Gastrocnemius medialis (tissue), 4 donors: Measurements from ENCODE around the gene GPA33. TPM values are rescaled to one million over a fixed set of nuclear protein-coding genes. Genes with fewer than 3 reads are reported as not detected.

Experiments used
- ATAC-seq, 2 donors: fragments of 150-250 bp; one replicate each; pipeline ENCODE4 v1.9.1; 2016
- DNase-seq, 2 donors: peaks; one replicate each; pipeline ENCODE4 v3.0.0-alpha.2; 2019
- H3K27ac ChIP-seq, 4 donors: fragments of 200-600 bp; sonication (generic); 1 replicate in 1 of 4; 2 replicates in 3 of 4; pipeline ENCODE4 v1.5.1; 2016 to 2018; ENCODE audit warnings: mild to moderate bottlenecking in 2 of 4, moderate library complexity in 1 of 4
- H3K27me3 ChIP-seq, 3 donors: fragments of 200-600 bp; sonication (generic) in 2 of 3; 1 replicate in 1 of 3; 2 replicates in 2 of 3; pipeline versions ENCODE4 v1.5.1 to v1.6.0; 2016 to 2019; ENCODE audit warnings: mild to moderate bottlenecking in 1 of 3, moderate library complexity in 1 of 3
- H3K36me3 ChIP-seq, 2 donors: fragments of 200-600 bp; sonication (generic) in 1 of 2; one replicate each; pipeline ENCODE4 v1.5.1; 2017 to 2018
- H3K4me1 ChIP-seq, 2 donors: fragments of 200-600 bp; sonication (generic) in 1 of 2; one replicate each; pipeline ENCODE4 v1.5.1; 2016 to 2017; ENCODE audit warnings: mild to moderate bottlenecking in 2 of 2
- H3K4me3 ChIP-seq, 4 donors: fragments of 200-600 bp; sonication (generic) in 3 of 4; 1 replicate in 1 of 4; 2 replicates in 3 of 4; pipeline ENCODE4 v1.5.1; 2016 to 2019; ENCODE audit warnings: mild to moderate bottlenecking in 2 of 4
- H3K9me3 ChIP-seq, 3 donors: fragments of 200-600 bp; sonication (generic) in 2 of 3; 1 replicate in 1 of 3; 2 replicates in 2 of 3; pipeline ENCODE4 v1.5.1; 2016 to 2019
- POLR2A ChIP-seq, 2 donors: fragments of 450-650 bp; IDR thresholded peaks; one replicate each; pipeline ENCODE4 v1.6.1; 2017; ENCODE audit warnings: antibody characterized with exemption in 2 of 2, mild to moderate bottlenecking in 2 of 2, moderate library complexity in 2 of 2
- in situ Hi-C, 4 donors: fragments of 200-750 bp; cut with MboI; loops; one replicate each; pipeline versions ENCODE4 v1.15.0 to v1.8.0; 2017; ENCODE audit warnings: low sequenced_read_pairs in 4 of 4
- intact Hi-C: fragments of 100-400 bp; cut with DNase I; formaldehyde crosslinking; loops from one replicate; pipeline ENCODE4 v1.15.1; 2023; ENCODE audit warnings: low total_unique reads
- total RNA-seq, 4 donors: library from RNA; depleted of rRNA; stranded (reverse); fragments of >200 nt; gene quantifications; one replicate each; pipeline versions ENCODE4 v1.1.0 to v1.2.3, GENCODE V29; 2016
- TF ChIP-seq, protein P1 (sequence below), 5 experiments: fragments of 450-650 bp in 3 of 5; fragments of 200-600 bp in 2 of 5; sonication (generic) in 2 of 5; IDR thresholded peaks in 4 of 5; conservative IDR thresholded peaks in 1 of 5; 1 replicate in 4 of 5; 2 replicates in 1 of 5; pipeline ENCODE4 v1.5.1; 2016 to 2019; ENCODE audit warnings: antibody characterized with exemption in 5 of 5, mild to moderate bottlenecking in 3 of 5, moderate library complexity in 3 of 5

GPA33 gene, protein sequence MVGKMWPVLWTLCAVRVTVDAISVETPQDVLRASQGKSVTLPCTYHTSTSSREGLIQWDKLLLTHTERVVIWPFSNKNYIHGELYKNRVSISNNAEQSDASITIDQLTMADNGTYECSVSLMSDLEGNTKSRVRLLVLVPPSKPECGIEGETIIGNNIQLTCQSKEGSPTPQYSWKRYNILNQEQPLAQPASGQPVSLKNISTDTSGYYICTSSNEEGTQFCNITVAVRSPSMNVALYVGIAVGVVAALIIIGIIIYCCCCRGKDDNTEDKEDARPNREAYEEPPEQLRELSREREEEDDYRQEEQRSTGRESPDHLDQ
- total RNA-seq = 1 to 10 TPM in 1 of 4 donors, not detected in 3; 1.9 TPM

DNA sequence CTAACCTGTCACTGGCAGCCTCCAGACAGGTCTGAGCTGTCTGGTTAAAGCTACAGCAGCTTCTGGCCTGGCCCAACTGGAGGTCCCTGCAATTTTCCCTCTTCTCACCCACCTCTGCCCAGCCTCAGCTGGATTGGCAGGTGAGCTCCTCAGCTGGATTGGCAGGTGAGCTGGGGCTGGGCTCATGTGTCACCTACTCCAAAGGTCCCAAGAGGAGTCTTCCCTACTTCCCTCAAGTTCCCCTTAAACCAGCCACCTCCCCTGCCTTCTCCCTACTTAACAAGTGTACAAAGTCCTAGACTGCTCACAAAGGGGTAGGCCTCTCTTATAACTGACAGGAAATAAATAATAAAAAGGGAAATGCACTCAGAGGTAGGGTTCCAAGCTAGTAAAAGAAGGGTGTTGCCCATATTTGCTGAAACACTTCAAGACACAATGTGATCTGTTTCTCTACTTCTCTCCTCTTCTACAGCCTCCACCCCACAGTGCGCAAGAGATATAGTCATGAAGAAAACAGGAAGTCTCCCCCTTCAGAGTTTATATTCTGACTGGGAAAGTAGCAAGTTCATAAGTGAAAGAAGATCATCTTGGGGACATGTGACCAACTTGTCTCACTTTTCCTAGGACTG, at the start of gene GPA33:
Gene GPA33 (minus strand): TSS at position 64 of the 629 bp plus-strand sequence. CDS start 90 bp downstream, outside the sequence.
- Histone ChIP-seq H3K27ac (peak within 1 kb of the TSS; percentile 21 to 48 (median 34)), H3K36me3 (no peaks in the 10 kb centered on the region), H3K4me3 (no peak within 1 kb of the TSS), H3K27me3 (no peaks in the 10 kb centered on the region), H3K9me3 (no peaks in the 10 kb centered on the region), H3K4me1 (peaks cover 31 to 49% of the 10 kb centered on the region in 2 donors)
- no peak for ATAC-seq
- no peak for TF ChIP-seq POLR2A (IDR thresholded peaks at IDR 0.05)
- TF ChIP-seq, protein P1, sequence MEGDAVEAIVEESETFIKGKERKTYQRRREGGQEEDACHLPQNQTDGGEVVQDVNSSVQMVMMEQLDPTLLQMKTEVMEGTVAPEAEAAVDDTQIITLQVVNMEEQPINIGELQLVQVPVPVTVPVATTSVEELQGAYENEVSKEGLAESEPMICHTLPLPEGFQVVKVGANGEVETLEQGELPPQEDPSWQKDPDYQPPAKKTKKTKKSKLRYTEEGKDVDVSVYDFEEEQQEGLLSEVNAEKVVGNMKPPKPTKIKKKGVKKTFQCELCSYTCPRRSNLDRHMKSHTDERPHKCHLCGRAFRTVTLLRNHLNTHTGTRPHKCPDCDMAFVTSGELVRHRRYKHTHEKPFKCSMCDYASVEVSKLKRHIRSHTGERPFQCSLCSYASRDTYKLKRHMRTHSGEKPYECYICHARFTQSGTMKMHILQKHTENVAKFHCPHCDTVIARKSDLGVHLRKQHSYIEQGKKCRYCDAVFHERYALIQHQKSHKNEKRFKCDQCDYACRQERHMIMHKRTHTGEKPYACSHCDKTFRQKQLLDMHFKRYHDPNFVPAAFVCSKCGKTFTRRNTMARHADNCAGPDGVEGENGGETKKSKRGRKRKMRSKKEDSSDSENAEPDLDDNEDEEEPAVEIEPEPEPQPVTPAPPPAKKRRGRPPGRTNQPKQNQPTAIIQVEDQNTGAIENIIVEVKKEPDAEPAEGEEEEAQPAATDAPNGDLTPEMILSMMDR (IDR thresholded peaks at IDR 0.05 in 4 of 5, conservative IDR thresholded peaks at IDR 0.05 in 1 of 5) = no peak
- intact Hi-C loops (loop anchor here (5.0 kb wide), 1 partner anchor 47 kb away; no protein-coding TSS in a partner anchor), in situ Hi-C loops (no loop called here)
- DNase-seq = no peak

DNA sequence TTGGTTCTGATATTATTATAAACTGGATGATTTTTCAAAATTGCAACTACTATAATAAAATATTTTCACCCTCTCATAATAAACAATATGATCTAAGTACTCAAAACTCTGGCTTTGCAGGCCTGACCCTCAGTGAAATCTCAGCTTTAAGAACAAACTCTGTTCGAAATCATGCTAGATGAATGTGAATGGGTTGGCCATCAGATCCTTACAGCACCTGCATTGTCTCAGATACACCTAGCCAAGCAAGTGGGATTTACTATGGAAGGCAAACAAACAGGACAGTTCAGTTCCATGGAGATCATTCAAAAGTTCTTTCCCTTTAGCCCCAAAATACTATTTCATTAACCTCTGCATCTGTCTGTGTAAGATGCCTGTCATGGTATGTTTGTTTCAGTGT, 48.5 kb upstream of the GPA33 start:
- no peak for DNase-seq
- Histone ChIP-seq H3K4me1 (peaks cover 25 to 71% of the 10 kb centered on the region in 2 donors), H3K27ac (peak overlapping the region in 2 of 4 donors; percentile 85 to 88), H3K9me3 (no peaks in the 10 kb centered on the region), H3K27me3 (no peaks in the 10 kb centered on the region), H3K4me3 (no peak overlapping the region), H3K36me3 (no peaks in the 10 kb centered on the region)
- TF ChIP-seq, protein P1 (IDR thresholded peaks at IDR 0.05 in 4 of 5, conservative IDR thresholded peaks at IDR 0.05 in 1 of 5) = no peak
- no peak for TF ChIP-seq POLR2A (IDR thresholded peaks at IDR 0.05)
- intact Hi-C loops = loop anchor here (5.0 kb wide), 1 partner anchor 46 kb away; the partner anchor contains the start of genes GPA33 and STYXL2
- ATAC-seq = no peak
- in situ Hi-C loops = no loop called here

DNA sequence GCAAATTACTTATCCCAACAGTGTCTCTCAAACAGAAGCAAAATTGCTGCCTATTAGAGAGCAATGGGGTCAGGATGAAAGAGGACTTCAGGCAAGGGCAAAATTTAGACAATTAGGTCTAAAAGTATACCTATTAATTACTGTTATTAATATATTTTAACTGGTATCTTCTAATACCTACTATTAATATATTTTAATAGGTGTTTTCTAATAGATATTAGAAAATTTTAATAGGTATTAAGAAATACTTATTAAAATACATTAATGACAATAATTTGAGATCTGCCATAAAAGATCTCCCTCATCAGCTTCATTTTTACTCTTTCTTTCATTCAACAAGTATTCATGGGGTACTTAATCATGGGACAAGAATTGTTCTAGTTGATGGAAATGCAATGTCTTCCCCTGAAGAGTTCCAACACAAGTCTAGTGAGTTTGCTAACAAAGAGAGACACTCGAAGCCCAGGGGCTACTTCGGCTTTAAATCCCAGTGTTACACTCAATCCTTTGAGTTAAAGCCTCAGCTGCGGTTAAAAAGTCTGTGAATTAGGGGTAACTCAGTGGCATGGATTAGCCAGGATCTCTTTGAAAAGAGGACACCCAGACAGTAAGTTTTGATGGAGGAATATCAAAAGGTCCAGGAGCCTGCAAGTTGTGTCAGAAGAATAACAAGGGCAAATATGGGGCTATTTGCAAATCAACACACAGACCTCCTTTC, 47.8 kb upstream of the GPA33 start:
- Histone ChIP-seq H3K27ac (peak overlapping the region; percentile 68 to 88 (median 80)), H3K9me3 (no peaks in the 10 kb centered on the region), H3K4me3 (no peak overlapping the region), H3K4me1 (peaks cover 25 to 71% of the 10 kb centered on the region in 2 donors), H3K36me3 (no peaks in the 10 kb centered on the region), H3K27me3 (no peaks in the 10 kb centered on the region)
- ATAC-seq (no peak), DNase-seq (no peak)
- intact Hi-C loops (loop anchor here (2.0 to 5.0 kb wide), 3 partner anchors 33 to 83 kb away; partner anchors contain the start of genes GPA33, POU2F1 and STYXL2), in situ Hi-C loops (no loop called here)
- TF ChIP-seq POLR2A (IDR thresholded peaks at IDR 0.05) = no peak
- TF ChIP-seq, protein P1 (IDR thresholded peaks at IDR 0.05 in 4 of 5, conservative IDR thresholded peaks at IDR 0.05 in 1 of 5) = no peak

DNA sequence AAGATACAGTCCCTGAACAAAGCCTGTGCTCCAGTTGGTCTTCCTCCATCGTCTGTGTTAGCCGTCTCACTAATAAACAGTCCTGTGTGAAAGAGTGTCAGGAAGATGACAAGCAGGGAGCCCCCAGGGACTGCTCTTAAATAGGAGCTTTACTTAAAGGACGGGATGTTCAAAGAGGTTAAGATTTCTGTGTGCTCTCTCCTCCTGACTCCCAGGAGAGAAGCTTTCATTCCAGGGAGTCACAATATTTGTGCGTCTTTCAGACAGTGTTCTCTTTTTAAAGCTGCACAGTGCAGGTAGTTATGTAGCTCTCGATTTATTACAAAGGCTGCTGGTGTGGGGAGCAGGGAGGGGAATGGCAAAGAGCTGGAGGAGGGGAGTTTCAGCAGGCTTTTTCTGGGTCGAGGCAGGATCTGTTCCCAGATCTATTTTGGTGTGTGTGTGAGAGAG, 47.2 kb upstream of the GPA33 start:
- ATAC-seq = peak; percentile 6 to 51
- in situ Hi-C loops (no loop called here), intact Hi-C loops (loop anchor here (2.0 to 5.0 kb wide), 3 partner anchors 33 to 83 kb away; partner anchors contain the start of genes GPA33, POU2F1 and STYXL2)
- no peaks in the 10 kb centered on the region for H3K27me3 ChIP-seq
- H3K27ac ChIP-seq = peak overlapping the region; percentile 68 to 88 (median 80)
- no peaks in the 10 kb centered on the region for H3K36me3 ChIP-seq
- H3K4me1 ChIP-seq = peaks cover 25 to 68% of the 10 kb centered on the region in 2 donors
- peak overlapping the region in 1 of 4 donors; percentile 14 for H3K4me3 ChIP-seq
- no peak for DNase-seq
- TF ChIP-seq POLR2A (IDR thresholded peaks at IDR 0.05) = no peak
- TF ChIP-seq, protein P1 (IDR thresholded peaks at IDR 0.05 in 4 of 5, conservative IDR thresholded peaks at IDR 0.05 in 1 of 5) = no peak
- no peaks in the 10 kb centered on the region for H3K9me3 ChIP-seq
